HFFc6 (cell line): ENCODE results near the gene CRYBB1. TPM values are rescaled to one million over a fixed set of nuclear protein-coding genes. Genes with fewer than 3 reads are reported as not detected.

Experiments
- DNase-seq: peaks from one replicate; pipeline ENCODE4 v3.0.0-alpha.2; 2018
- H3K27ac Mint-ChIP-seq: 2 replicates; pipeline ENCODE4 v1.8.0; 2020; ENCODE audit warnings: mild to moderate bottlenecking, mixed read lengths
- H3K27me3 Mint-ChIP-seq: 2 replicates; pipeline ENCODE4 v1.8.0; 2021; ENCODE audit warnings: mild to moderate bottlenecking, moderate library complexity, mixed read lengths; ENCODE audit not compliant: insufficient read depth
- H3K36me3 Mint-ChIP-seq: 2 replicates; pipeline ENCODE4 v1.8.0; 2021; ENCODE audit warnings: low read depth, mixed read lengths
- H3K4me1 Mint-ChIP-seq: 2 replicates; pipeline ENCODE4 v1.8.0; 2020; ENCODE audit warnings: low read depth, mixed read lengths
- H3K4me3 Mint-ChIP-seq: 2 replicates; pipeline ENCODE4 v1.8.0; 2020; ENCODE audit warnings: mild to moderate bottlenecking, moderate library complexity, mixed read lengths
- H3K9me3 Mint-ChIP-seq: 2 replicates; pipeline ENCODE4 v1.8.0; 2020; ENCODE audit warnings: mild to moderate bottlenecking, mixed read lengths
- CTCF ChIP-seq: fragments of 200-600 bp; sonication (generic); IDR thresholded peaks from 2 replicates; pipeline ENCODE4 v1.5.0; 2021; ENCODE audit warnings: antibody characterized with exemption, mild to moderate bottlenecking
- total RNA-seq, 6 experiments: library from RNA; stranded (reverse); fragmentation: NEBNext Ultra II Directional; extraction: Animal tissue kit (Norgen Biotek cat#: 25700); gene quantifications; 2 replicates in 1 of 6; 3 replicates in 5 of 6; pipeline ENCODE4 v1.2.3, GENCODE V29; 2021

The CRYBB1 gene
- total RNA-seq, 6 experiments from 2014 or later: not detected

GRCh38 chr22:26660961-26661578 is 43.2 kb upstream of the CRYBB1 start:
- no peak for TF ChIP-seq CTCF
- no peak overlapping the region for H3K4me3 Mint-ChIP-seq

GRCh38 chr22:26660356-26660755 is 42.5 kb upstream of the CRYBB1 start:
- Mint-ChIP-seq H3K27me3 (peaks cover 2% of the 10 kb centered on the region), H3K4me3 (no peak overlapping the region), H3K36me3 (no peaks in the 10 kb centered on the region), H3K27ac (no peak overlapping the region), H3K4me1 (peaks cover 27% of the 10 kb centered on the region), H3K9me3 (no peaks in the 10 kb centered on the region)
- TF ChIP-seq CTCF: no peak
- no peak for DNase-seq

More at GRCh38 chr22:26660961-26661578, 43.2 kb upstream of the CRYBB1 start:
- H3K27me3 Mint-ChIP-seq: peaks cover 2% of the 10 kb centered on the region
- H3K9me3 Mint-ChIP-seq: no peaks in the 10 kb centered on the region
- no peak for DNase-seq
- no peaks in the 10 kb centered on the region for H3K36me3 Mint-ChIP-seq
- no peak overlapping the region for H3K27ac Mint-ChIP-seq
- H3K4me1 Mint-ChIP-seq: peaks cover 34% of the 10 kb centered on the region

- Mint-ChIP-seq H3K4me1 (peaks cover 21% of the 10 kb centered on the region), H3K9me3 (no peaks in the 10 kb centered on the region), H3K27ac (peak overlapping the region; percentile 75), H3K27me3 (peaks cover 2% of the 10 kb centered on the region), H3K36me3 (no peaks in the 10 kb centered on the region), H3K4me3 (peak overlapping the region; percentile 85)
- no peak for TF ChIP-seq CTCF
- DNase-seq: peak; percentile 87
Measured at GRCh38 chr22:26658671-26659478, 41.0 kb upstream of the CRYBB1 start.

- no peak for DNase-seq
- Mint-ChIP-seq H3K9me3 (no peaks in the 10 kb centered on the region), H3K27ac (no peak overlapping the region), H3K4me3 (peak overlapping the region; percentile 85), H3K27me3 (peaks cover 2% of the 10 kb centered on the region), H3K36me3 (no peaks in the 10 kb centered on the region), H3K4me1 (peaks cover 21% of the 10 kb centered on the region)
- TF ChIP-seq CTCF: no peak
Measured at GRCh38 chr22:26658161-26658560, 40.3 kb upstream of the CRYBB1 start.

- TF ChIP-seq CTCF: no peak
- Mint-ChIP-seq H3K4me1 (peaks cover 21% of the 10 kb centered on the region), H3K36me3 (no peaks in the 10 kb centered on the region), H3K9me3 (no peaks in the 10 kb centered on the region), H3K27me3 (peaks cover 9% of the 10 kb centered on the region), H3K4me3 (peak within 1 kb of the TSS; percentile 85), H3K27ac (no peak within 1 kb of the TSS)
- DNase-seq: no peak
Measured at GRCh38 chr22:26656891-26657851, 39.3 kb upstream of the CRYBB1 start, which contains the start of gene MIAT. Gene MIAT (plus strand): TSS chr22:26657588.
